RCC 7860 (cell line): ENCODE measurements around the gene YPEL1.
A peak's percentile ranks its signal among the peaks of the same experiment; 100 is the strongest.

Experiments
- DNase-seq: peaks from one replicate; pipeline ENCODE4 v3.0.0-alpha.2; 2015; ENCODE audit warnings: low spot score
- FAIRE-seq: peaks from 2 replicates; lab custom pipeline; 2012; peaks lifted over from hg19 to GRCh38; lab: Jason Lieb, UNC

YPEL1 gene

DNA sequence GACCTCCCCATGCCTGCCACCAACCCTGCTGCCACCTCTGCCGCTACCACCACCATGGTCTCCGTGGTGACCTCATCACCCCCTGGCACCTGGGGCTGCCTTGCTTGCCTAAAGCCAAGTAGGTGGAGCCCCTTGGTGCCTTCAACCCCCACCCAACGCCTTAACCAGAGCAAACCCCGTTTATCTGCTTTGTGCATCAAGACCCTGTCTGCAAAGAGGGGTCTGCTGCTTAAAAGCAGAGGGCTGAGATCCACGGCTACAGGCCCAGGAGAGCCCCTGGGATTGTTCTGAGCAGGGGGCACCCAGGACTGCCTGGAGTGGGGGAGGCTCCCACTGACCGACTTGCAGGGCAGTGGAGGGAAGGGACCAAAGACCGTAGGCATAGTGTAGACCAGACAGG is 74.7 kb downstream of the YPEL1 start:
- DNase-seq (no peak), FAIRE-seq (no peak)

DNA sequence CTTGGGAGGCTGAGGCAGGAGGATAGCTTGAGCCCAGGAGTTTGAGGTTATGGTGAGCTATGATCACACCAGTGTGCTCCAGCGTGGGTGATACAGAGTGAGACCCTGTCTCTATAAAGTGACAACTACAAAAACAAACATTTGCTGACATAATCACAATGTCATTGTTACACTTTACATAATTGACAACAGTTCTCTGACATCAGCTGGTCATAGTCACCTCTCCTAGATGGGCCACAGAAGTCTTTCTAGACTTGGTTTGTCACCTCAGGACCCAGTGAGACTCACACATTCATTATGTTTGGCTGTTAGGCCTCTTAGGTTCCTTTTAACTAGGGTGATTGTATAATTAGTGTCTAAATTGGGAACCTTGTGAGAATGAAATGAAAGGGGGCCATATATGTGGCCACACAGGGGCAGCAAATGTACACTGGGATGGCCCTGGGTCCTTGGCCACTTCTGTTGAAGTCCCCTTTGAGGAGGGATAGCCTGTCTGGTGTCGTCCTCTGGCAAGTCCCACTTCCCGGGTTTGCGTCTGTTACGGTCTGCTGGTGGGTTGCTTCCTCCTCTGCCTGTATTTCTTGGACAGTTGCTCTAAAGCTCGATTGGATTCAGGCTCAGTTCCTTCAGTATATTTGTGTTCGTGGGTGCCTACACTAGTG is 75.6 kb downstream of the YPEL1 start:
- FAIRE-seq (no peak), DNase-seq (no peak)

DNA sequence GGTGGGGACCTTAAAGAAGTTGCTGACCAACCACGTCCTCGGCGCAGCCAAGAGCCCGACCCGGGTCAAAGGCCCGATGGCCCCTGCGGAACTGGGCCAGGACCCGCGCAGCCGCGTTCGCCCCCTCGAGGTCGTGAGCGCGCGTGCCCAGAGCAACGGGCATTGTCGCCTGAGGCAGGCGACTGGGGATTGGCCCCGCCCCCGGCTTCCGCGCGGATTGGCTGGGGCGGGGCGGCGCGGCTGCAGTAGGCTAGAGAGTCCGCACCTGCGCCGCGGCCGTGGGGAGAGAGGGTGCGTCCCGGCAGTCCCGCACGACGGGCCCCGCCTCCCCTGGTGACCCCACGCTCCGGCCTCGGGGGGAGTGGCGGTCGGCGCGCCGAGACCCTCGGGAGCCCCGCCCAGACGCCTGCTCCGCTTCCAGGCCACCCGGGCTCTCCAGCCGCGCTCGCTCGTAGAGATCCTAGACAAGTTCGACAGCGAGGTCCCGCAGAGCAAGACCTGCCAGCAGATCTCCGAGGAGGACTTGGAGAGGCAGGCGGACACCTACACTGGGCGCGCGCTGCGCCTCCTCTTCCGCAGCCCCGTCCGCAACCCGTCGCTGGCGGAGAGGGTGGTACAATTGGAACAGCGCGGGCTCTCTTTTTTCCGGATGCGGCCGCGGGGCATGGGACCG is 78.1 kb downstream of the YPEL1 start:
- no peak for FAIRE-seq
- peak; percentile 12 for DNase-seq

DNA sequence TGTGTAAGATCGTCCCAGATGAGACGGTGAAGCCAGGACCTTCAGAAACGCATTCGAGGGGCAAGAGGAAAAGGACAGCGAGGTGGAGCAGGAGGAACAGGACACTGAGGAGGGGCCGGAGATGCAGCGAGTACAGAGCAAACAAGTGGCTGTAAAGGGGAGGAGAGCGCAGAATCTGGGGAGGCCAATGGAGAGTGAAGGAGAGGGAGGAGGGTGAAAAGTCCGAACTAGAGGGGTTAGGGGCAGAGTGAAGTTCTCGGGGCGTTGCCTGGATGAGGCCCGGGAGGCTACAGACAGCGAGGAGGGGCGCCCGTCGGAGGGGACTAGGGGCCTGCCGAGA is 78.6 kb downstream of the YPEL1 start:
- no peak for DNase-seq
- FAIRE-seq: no peak

DNA sequence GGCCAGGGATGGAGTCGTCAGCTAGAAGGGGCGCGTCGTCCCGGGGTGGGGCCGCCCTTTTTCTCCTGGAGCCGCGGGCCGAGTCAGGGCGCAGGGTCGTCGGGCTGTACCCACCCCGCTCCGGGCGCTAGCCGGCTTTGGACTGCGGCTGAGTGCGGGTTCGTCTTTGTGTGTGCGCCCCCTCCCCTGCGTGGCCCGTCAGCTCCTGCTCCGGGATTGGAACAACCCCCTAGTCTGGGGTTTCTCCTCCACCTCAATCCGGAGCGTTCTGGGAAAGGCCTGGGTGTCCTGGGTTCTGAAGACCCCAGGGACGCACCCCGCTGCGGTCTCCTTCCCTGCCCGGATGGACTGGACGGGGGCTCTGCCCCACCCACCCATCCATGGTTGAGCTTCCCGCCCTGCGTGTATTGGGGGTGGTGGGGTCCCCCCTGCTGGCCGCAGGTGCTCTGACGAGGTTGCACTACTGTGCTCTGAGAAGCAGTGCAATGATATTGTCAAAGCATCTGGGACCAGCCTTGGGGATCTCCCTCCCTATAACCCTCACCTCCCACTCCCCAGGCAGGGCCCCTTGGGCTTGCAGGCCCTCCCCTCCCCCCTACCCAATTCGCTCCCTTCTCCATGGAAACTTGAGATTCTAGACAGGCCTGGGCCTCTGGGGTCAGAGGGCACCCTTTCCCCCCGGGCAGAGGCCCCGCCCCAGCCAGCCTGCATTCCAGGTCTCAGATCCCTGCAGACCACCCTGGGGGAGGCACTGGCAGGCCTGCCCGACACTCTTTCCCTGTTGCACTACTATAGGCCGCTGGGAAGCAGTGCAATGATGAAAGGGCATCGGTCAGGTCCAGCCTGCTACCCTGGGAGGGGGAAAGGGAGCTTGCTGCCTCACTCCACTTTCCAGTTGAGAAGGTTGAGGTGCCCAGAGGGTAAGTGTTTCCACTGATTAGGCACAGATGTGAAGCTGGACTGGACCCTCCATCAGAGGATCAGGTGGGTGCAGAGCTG is 82.7 kb downstream of the YPEL1 start:
- DNase-seq: no peak
- no peak for FAIRE-seq

DNA sequence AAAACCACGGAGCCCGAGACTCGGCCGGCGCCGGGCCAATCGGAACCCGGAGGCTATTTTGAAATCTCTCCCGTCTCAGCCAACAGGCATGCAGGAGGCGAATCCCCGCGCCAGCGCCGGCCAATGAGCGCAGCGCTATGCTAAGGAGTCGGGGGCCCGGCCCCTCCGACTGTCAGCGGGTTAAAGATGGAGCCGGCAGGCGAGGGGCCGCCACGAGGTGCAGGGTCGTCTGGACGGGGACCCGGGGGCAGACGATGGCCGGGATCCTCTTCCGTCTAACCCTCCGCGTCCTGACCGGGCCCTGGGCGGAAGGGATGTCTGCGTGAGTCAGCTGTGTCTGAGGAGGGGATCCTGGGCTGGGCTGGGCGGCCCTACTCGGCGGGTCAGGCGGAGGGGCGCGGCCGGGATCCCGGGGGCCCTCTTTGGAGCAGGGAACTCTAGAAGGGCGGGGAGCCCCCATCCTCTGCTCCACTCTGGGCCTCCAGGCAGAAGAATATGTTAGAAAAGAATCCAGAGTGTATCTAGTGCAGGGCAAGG is 83.5 kb downstream of the YPEL1 start:
- FAIRE-seq (peak; percentile 68), DNase-seq (peak; percentile 63)

DNA sequence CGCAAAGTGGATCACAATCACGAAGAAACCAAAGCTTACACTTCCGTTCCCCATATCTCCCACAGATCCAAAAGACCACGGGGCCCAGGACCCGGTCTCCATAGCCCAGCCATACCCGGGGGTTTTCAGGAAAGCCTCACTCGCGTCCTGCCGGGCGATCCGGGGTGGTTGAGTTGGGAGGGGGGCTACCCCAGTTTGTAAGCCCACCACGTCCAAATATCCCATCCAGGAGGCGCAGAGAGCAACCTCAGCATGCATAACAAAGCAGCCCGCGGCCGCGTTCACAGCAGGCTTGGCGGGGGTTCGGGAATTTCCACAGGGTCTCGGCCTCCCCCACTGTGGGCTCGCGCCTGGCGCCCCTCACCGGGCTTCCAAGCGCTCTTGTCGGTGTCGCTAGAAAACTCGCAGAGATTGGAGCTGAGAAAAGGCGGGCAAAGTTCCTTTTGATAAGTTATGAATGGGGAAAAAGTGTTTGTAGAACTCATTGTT is 84.0 kb downstream of the YPEL1 start:
- FAIRE-seq (no peak), DNase-seq (no peak)

DNA sequence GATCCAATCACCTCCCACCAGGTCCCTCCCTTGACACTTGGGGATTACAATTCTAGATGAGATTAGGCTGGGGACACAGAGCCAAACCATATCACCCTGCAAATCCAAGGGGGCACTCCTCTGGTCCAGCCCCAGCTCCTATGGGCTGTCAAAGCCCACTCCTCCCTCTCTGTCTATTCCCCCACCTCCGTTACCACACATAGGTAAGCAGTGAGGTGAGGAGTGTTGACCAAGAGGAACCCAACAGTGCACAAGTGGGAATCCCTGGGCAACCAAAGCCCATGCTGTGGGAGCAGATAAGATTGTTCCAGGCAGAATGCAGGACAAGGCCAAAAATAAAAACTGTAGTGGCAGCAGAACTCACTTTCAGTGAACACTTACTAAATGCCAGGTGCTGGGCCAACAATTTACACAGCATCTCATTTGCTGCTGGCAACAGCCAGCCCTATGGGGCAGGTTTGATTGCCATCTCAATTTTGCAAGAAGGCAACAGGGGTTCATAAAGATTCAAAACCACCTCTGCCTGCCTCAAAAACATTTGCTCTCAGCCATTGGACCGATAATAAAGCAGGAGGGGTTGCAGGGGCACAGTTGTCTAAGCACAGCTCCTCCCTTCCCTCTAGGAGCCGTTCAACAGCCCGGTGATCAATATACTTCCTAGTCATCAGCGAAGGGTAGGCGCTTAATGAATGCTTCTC is 84.6 kb downstream of the YPEL1 start:
- no peak for DNase-seq
- no peak for FAIRE-seq

DNA sequence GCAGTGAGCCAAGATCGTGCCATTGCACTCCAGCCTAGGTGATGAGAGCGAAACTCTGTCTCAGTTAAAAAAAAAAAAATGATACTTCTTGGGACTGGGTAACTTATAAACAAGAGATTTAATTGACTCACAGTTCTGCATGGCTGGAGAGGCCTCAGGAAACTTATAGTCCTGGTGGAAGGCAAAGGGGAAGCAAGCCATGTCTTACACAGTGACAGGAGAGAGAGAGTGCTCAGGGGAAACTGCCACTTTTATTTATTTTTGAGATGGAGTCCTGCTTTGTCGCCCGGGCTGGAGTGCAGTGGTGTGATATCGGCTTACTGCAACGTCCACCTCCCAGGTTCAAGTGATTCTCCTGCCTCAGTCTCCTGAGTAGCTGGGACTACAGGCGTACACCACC is 85.3 kb downstream of the YPEL1 start:
- FAIRE-seq (no peak), DNase-seq (no peak)
